GM12864 (cell line): ENCODE results near the gene AOPEP.

Experiments
- DNase-seq: peaks from one replicate; pipeline ENCODE4 v3.0.0-alpha.2; 2011; ENCODE audit warnings: low read depth
- H3K4me3 ChIP-seq: 2 replicates; pipeline ENCODE4 v1.5.1; 2011; ENCODE audit warnings: mild to moderate bottlenecking, low read depth, low read length, control low read depth
- TF ChIP-seq, protein P1 (sequence below): IDR thresholded peaks from 2 replicates; pipeline ENCODE4 v1.5.1; 2011; ENCODE audit warnings: low read depth, mild to moderate bottlenecking, moderate library complexity, low read length, control low read depth, inconsistent platforms; ENCODE audit errors: missing control alignments

The AOPEP gene

GRCh38 chr9:95077766-95078370 lies 351.4 kb downstream of the AOPEP start:
- no peak overlapping the region for H3K4me3 ChIP-seq
- TF ChIP-seq, protein P1, sequence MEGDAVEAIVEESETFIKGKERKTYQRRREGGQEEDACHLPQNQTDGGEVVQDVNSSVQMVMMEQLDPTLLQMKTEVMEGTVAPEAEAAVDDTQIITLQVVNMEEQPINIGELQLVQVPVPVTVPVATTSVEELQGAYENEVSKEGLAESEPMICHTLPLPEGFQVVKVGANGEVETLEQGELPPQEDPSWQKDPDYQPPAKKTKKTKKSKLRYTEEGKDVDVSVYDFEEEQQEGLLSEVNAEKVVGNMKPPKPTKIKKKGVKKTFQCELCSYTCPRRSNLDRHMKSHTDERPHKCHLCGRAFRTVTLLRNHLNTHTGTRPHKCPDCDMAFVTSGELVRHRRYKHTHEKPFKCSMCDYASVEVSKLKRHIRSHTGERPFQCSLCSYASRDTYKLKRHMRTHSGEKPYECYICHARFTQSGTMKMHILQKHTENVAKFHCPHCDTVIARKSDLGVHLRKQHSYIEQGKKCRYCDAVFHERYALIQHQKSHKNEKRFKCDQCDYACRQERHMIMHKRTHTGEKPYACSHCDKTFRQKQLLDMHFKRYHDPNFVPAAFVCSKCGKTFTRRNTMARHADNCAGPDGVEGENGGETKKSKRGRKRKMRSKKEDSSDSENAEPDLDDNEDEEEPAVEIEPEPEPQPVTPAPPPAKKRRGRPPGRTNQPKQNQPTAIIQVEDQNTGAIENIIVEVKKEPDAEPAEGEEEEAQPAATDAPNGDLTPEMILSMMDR, result no peak
- DNase-seq, result no peak

DNA sequence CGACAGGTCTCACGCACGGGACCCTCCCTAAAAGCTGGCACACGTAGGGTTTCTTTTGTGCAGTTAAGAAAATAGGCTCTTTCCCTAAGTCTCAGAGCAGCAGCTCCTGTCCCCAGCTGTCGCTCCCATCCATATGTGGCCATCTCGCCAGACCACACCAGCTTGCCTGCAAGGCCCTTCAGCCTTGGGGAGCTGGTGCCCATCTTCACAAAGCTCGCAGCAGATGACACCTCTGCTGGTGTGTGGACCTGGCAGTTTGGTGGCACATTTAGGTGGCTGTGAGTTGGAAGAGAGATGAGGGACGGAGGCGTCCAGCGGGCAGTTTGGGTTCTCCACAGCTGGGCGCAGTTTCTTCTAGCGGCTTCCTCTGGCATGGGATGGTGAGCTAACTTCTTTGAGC lies 352.0 kb downstream of the AOPEP start:
- TF ChIP-seq, protein P1, result no peak
- DNase-seq, result no peak
- H3K4me3 ChIP-seq, result no peak overlapping the region

- DNase-seq, result no peak
- TF ChIP-seq, protein P1, result no peak
- H3K4me3 ChIP-seq, result no peak overlapping the region
Measured at GRCh38 chr9:95078939-95079338, 352.4 kb downstream of the AOPEP start.

DNA sequence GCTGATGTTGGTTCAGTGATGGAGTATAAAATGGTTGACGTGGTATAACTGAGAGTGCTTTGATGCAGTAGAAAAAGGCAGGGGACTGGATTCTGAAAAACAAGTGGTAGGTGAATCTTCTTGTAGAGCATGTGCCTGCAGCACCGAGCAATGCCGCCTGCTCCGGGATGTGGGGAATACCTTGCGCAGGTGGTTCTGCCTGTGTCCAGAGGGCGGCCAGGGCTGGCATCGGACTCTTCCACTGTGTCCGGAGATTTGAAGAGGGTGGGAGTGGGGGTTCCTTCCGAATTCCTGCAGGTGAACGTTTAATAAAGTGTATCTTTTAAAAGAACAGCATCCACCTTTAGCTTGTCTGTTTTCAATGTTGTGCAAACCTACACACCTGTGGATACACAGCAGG lies 353.0 kb downstream of the AOPEP start:
- H3K4me3 ChIP-seq, result no peak overlapping the region
- TF ChIP-seq, protein P1, result no peak
- no peak for DNase-seq

- TF ChIP-seq, protein P1, result no peak
- H3K4me3 ChIP-seq, result no peak overlapping the region
- DNase-seq, result no peak
Measured at GRCh38 chr9:95080961-95081647, 354.6 kb downstream of the AOPEP start.

GRCh38 chr9:95081998-95082397 lies 355.5 kb downstream of the AOPEP start:
- DNase-seq, result no peak
- TF ChIP-seq, protein P1, result no peak

More at GRCh38 chr9:95081998-95082397, 355.5 kb downstream of the AOPEP start:
- H3K4me3 ChIP-seq, result no peak overlapping the region
